ENCODE results near the gene POMP. TPM values are rescaled to one million over a fixed set of nuclear protein-coding genes. Genes with fewer than 3 reads are reported as not detected.

Gene POMP
- total and polyA plus RNA-seq, 4 donors, result 32.2 to 132 (median 41.1) TPM

DNA sequence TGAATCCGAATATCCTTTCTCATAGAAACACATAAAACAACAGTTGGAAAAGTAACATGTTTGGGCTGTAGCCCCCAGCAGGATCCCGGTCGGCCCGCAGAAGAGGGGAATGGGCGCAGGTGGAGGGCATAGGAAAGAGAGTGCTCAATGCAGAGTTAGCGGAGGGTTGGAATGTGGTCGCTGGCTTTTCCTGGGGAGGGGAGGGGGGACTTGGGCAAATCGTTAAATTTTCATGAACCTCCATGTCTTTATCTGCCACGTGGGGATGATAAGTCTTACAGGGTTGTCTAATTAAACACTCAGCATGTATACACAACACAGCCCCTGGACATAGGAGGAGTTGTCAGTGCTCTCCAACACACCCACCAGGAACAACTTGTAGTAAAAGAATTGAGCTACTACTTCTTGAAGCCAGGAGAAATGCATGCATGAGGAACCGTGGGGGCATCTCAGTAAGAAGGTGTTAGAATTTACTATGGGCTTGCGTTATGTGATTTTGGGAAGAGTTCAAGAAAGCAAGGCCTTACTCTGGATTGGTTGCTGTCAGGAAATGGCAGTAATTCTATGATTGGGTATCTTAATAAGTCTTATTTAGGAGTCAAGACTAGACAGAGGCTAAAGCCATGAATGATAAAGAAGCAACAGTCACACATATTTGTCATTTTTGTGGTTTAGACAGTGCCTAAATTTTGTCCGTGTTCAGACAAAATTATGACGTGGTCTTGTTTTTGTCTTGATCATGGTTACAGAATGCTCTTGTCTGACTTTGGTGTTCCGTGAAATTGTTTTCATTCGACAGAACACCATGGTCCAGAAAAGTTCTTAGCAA lies 60.5 kb downstream of the POMP start:
- no peak for TF ChIP-seq HNF4G (IDR thresholded peaks at IDR 0.05)
- TF ChIP-seq JUND (IDR thresholded peaks at IDR 0.05), result peak in 1 of 2 donors; percentile 1
- TF ChIP-seq MAX (IDR thresholded peaks at IDR 0.05), result peak; percentile 43
- Histone ChIP-seq H3K9ac (ENCODE audit: low read depth in 1 of 2, low read length in 2 of 2) (peak overlapping the region in 1 of 2 donors; percentile 34), H3K27ac (ENCODE audit: low read depth in 1 of 2, low read length in 2 of 2) (peak overlapping the region; percentile 90 to 93), H3K4me3 (ENCODE audit: low read depth in 1 of 3, low read length in 3 of 3) (peak overlapping the region; percentile 59 to 76 (median 70)), H3K9me3 (ENCODE audit: control insufficient read depth in 4 of 4, low read length in 3 of 4) (no peaks in the 10 kb centered on the region), H3K4me1 (ENCODE audit: control insufficient read depth in 4 of 4, insufficient read depth in 4 of 4, low read length in 3 of 4) (peaks cover 5 to 23% (median 16%) of the 10 kb centered on the region in 4 donors), H3K36me3 (ENCODE audit: control insufficient read depth in 4 of 4, insufficient read depth in 3 of 4, low read depth in 1 of 4, low read length in 3 of 4) (peaks cover 0 to 3% (median 0%) of the 10 kb centered on the region in 4 donors), H3K27me3 (ENCODE audit: control insufficient read depth in 4 of 4, insufficient read depth in 4 of 4, low read length in 3 of 4) (no peaks in the 10 kb centered on the region)
- 40% methylated on average over 15 of the region's 15 CpGs for WGBS
- DNase-seq (ENCODE audit: low spot score), result no peak

DNA sequence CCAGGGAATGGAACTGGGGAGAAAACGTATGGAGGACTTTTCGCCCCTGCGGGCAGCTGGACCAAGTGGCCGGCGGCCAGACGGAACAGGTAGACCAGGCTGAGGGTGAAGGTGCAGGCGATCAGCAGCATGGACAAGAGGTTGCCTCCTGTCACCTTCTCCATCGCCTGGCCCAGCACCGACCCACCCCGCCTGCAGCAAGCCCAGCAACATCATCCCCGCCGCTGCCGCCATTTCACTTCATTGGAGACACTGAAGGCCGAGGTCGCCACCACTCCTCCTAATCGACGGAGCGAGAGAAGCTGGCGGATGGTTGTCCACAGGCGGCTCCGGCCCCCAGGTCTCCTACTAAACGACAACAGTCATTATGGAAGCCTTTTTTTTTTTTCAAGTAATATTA lies 64.9 kb downstream of the POMP start:
- DNase-seq (ENCODE audit: low spot score), result no peak
- no peak overlapping the region for H3K4me3 ChIP-seq (ENCODE audit: low read depth in 1 of 3, low read length in 3 of 3)
- WGBS, result 97% methylated on average over 22 of the region's 22 CpGs
- no peaks in the 10 kb centered on the region for H3K9me3 ChIP-seq (ENCODE audit: control insufficient read depth in 4 of 4, low read length in 3 of 4)
- no peaks in the 10 kb centered on the region for H3K27me3 ChIP-seq (ENCODE audit: control insufficient read depth in 4 of 4, insufficient read depth in 4 of 4, low read length in 3 of 4)
- H3K9ac ChIP-seq (ENCODE audit: low read depth in 1 of 2, low read length in 2 of 2), result no peak overlapping the region
- TF ChIP-seq GABPA (IDR thresholded peaks at IDR 0.05 in 1 of 2, conservative IDR thresholded peaks at IDR 0.05 in 1 of 2) (no peak), NR2F2 (IDR thresholded peaks at IDR 0.05) (no peak), EGR1 (IDR thresholded peaks at IDR 0.05; ENCODE audit: low read depth in 2 of 2) (no peak), RAD21 (IDR thresholded peaks at IDR 0.05) (no peak), REST (IDR thresholded peaks at IDR 0.05) (no peak), YY1 (IDR thresholded peaks at IDR 0.05) (no peak)
- TF ChIP-seq, protein P1, sequence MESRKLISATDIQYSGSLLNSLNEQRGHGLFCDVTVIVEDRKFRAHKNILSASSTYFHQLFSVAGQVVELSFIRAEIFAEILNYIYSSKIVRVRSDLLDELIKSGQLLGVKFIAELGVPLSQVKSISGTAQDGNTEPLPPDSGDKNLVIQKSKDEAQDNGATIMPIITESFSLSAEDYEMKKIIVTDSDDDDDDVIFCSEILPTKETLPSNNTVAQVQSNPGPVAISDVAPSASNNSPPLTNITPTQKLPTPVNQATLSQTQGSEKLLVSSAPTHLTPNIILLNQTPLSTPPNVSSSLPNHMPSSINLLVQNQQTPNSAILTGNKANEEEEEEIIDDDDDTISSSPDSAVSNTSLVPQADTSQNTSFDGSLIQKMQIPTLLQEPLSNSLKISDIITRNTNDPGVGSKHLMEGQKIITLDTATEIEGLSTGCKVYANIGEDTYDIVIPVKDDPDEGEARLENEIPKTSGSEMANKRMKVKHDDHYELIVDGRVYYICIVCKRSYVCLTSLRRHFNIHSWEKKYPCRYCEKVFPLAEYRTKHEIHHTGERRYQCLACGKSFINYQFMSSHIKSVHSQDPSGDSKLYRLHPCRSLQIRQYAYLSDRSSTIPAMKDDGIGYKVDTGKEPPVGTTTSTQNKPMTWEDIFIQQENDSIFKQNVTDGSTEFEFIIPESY (IDR thresholded peaks at IDR 0.05), result no peak
- TF ChIP-seq, protein P2, sequence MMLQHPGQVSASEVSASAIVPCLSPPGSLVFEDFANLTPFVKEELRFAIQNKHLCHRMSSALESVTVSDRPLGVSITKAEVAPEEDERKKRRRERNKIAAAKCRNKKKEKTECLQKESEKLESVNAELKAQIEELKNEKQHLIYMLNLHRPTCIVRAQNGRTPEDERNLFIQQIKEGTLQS (IDR thresholded peaks at IDR 0.05), result no peak
- H3K27ac ChIP-seq (ENCODE audit: low read depth in 1 of 2, low read length in 2 of 2), result no peak overlapping the region
- peaks cover 0 to 13% (median 7%) of the 10 kb centered on the region in 4 donors for H3K4me1 ChIP-seq (ENCODE audit: control insufficient read depth in 4 of 4, insufficient read depth in 4 of 4, low read length in 3 of 4)
- peaks cover 0 to 3% (median 0%) of the 10 kb centered on the region in 4 donors for H3K36me3 ChIP-seq (ENCODE audit: control insufficient read depth in 4 of 4, insufficient read depth in 3 of 4, low read depth in 1 of 4, low read length in 3 of 4)
